ENCODE data around the gene PLCH1. TPM values are rescaled to one million over a fixed set of nuclear protein-coding genes. Genes with fewer than 3 reads are reported as not detected.

PLCH1 gene
- total and polyA plus RNA-seq, 2 experiments from 2014 or later, result 8.1 to 25.3 TPM

- TF ChIP-seq REST (IDR thresholded peaks at IDR 0.05; ENCODE audit: unreplicated experiment) (no peak), CTCF (conservative IDR thresholded peaks at IDR 0.05; ENCODE audit: low read depth in 2 of 2) (no peak)
Observed at GRCh38 chr3:155560594-155560993, 184.3 kb downstream of the PLCH1 start (continued).

- H3K36me3 ChIP-seq (ENCODE audit: insufficient read depth), result no peaks in the 10 kb centered on the region; the same call in 1 of the 2 replicates
- ATAC-seq, result no peak
- H3K27me3 Mint-ChIP-seq (ENCODE audit: insufficient read depth, low read depth, poor library complexity), result no peaks in the 10 kb centered on the region
- TF ChIP-seq REST (IDR thresholded peaks at IDR 0.05; ENCODE audit: unreplicated experiment) (no peak), EZH2phosphoT487 (IDR thresholded peaks at IDR 0.05; ENCODE audit: unreplicated experiment) (no peak), ETS1 (IDR thresholded peaks at IDR 0.05) (no peak), ZNF114 (CRISPR knock-in tag; IDR thresholded peaks at IDR 0.05) (no peak), ZNF462 (CRISPR knock-in tag; IDR thresholded peaks at IDR 0.05) (no peak), STAT1 (IDR thresholded peaks at IDR 0.05; ENCODE audit: unreplicated experiment) (no peak), JUNB (IDR thresholded peaks at IDR 0.05; ENCODE audit: unreplicated experiment) (no peak), CREB1 (CRISPR knock-in tag; IDR thresholded peaks at IDR 0.05; ENCODE audit: low read depth) (no peak)
Observed at GRCh38 chr3:155560135-155560534, 184.7 kb downstream of the PLCH1 start.

More at GRCh38 chr3:155560135-155560534, 184.7 kb downstream of the PLCH1 start:
- no peaks in the 10 kb centered on the region for H3K4me1 Mint-ChIP-seq
- no peaks in the 10 kb centered on the region for H3K27me3 ChIP-seq (ENCODE audit: insufficient read depth)
- no peaks in the 10 kb centered on the region for H3F3A ChIP-seq (replicated peaks; ENCODE audit: low read depth)
- H3K27ac ChIP-seq (ENCODE audit: low read depth), result no peak overlapping the region
- H3K9me3 Mint-ChIP-seq, result no peaks in the 10 kb centered on the region
- H4K20me1 ChIP-seq (replicated peaks; ENCODE audit: insufficient read depth), result no peaks in the 10 kb centered on the region
- no peaks in the 10 kb centered on the region for H3K4me1 ChIP-seq (ENCODE audit: insufficient read depth)
- no peak for DNase-seq (ENCODE audit: low spot score)
- no peak overlapping the region for H2AFZ ChIP-seq
- no peak overlapping the region for H3K4me2 ChIP-seq
- no peak overlapping the region for H3K4me3 ChIP-seq
- H3K79me2 ChIP-seq (replicated peaks; ENCODE audit: insufficient read depth), result no peaks in the 10 kb centered on the region
- H3K4me3 Mint-ChIP-seq, result no peak overlapping the region
- no peaks in the 10 kb centered on the region for H3K9me2 ChIP-seq (ENCODE audit: insufficient read depth)
- H3K27ac Mint-ChIP-seq, result no peak overlapping the region
- peaks cover 6% of the 10 kb centered on the region; the same call in 2 of the 3 replicates for H3K36me3 Mint-ChIP-seq (ENCODE audit: low read depth)
